Ureter (tissue), 1 donor: ENCODE measurements around the gene FSIP1. TPM values are rescaled to one million over a fixed set of nuclear protein-coding genes. Genes with fewer than 3 reads are reported as not detected.

Source experiments
- total RNA-seq: library from RNA; stranded (reverse); gene quantifications from one replicate; pipeline ENCODE4 v1.2.4, GENCODE V29; 2023
- donor health status: DM: yes; HTN: yes; CAD: no.

The FSIP1 gene
- total RNA-seq, 1 donor from 2014 or later, result 1.4 TPM

Other genes starting within 250 kb of the FSIP1 start
- gene THBS1, start 201.8 kb downstream of the FSIP1 start, total RNA-seq, result 154 TPM
- gene GPR176, start 137.4 kb upstream of the FSIP1 start, total RNA-seq, result 1.7 TPM
- 34.2 TPM for gene EIF2AK4, start 151.3 kb upstream of the FSIP1 start, total RNA-seq